GM12892 (cell line): ENCODE measurements around the gene SAXO2.

ENCODE experiments used
- POLR2A ChIP-seq: IDR thresholded peaks from 2 replicates; pipeline ENCODE4 v1.6.1; 2011; ENCODE audit warnings: low read depth, low read length, control low read depth
- POLR2AphosphoS5 ChIP-seq: IDR thresholded peaks from 2 replicates; pipeline ENCODE4 v1.6.1; 2011; ENCODE audit warnings: low read depth, low read length, control low read depth
- TAF1 ChIP-seq: IDR thresholded peaks from 2 replicates; pipeline ENCODE4 v1.6.1; 2011; ENCODE audit warnings: low read depth, mild to moderate bottlenecking, control low read depth, low read length, borderline replicate concordance

DNA sequence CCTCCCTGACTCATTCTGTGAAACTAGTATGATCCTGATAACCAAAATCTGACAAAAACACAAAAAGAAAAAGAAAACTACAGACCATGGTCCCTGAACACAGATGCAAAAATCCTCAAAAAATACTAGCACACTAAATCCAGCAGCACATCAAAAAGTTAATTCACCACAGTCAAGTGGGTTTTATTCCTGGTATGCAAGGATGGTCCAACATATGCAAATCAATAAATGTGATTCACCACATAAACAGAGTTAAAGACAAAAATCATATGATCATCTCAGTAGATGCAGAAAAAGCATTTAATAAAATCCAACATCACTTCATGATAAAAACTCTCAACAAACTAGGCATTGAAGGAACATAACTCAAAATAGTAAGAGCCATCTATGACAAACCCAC, 12.8 kb downstream of the SAXO2 start:
- TF ChIP-seq POLR2AphosphoS5, result no peak
- TF ChIP-seq POLR2A, result no peak
- no peak for TF ChIP-seq TAF1
